ENCODE measurements around the gene LYSET.
A peak's percentile ranks its signal among the peaks of the same experiment; 100 is the strongest.
"Not testable (repeated sequence)": the region's sequence is repeated elsewhere in the genome, so short reads cannot be mapped to it uniquely, and the experiment has no call there.

Gene LYSET

GRCh38 chr14:93184391-93185348, at the start of gene LYSET, which contains the start of gene MOAP1:
LYSET (plus strand) TSS chr14:93185317; CDS start chr14:93185406, 89 bp downstream.
MOAP1 (minus strand) TSS chr14:93184897; CDS start chr14:93184242, 655 bp downstream.
- DNase-seq, result peak; percentile 79

DNA sequence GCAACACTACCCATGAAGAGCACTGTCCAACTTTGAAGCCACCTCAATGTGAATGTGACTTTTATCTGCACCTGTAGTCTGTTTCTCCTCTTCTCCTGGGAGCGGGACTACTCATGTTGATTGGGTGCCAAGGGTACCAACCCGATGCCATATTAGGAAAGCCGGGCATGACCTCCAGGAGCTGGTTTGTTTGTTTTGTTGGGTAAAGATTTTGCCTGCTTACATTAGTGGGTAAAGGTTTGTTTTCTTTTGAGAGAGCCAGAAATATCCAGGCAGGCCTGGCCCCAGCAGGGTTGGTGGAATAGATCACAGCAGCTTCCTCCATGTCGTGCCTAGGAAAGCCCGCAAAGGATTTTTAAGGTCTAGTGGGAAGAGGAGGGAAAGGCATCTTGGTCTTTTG, 49.7 kb upstream of the LYSET start:
- no peak for DNase-seq

DNA sequence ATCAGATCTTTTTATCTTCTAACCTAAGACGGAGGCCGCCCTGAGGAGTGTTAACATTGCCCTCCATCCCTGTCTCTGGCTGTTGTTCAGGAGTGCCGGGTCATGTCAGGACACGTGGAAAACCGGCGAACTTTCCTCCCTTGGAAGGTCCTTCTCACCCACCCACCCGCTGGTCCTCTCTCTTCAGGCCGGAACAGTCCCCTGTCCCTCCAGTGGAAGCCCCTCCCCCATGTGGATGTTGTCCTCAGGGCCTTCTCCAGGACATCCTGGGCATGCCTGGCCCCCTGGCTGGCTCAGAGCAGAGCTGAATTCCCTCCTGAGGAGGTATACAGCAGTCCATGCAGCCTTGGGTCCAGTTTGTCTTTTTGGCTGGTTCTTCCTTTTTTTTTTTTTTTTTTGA, 49.1 kb upstream of the LYSET start:
- no peak for DNase-seq

DNA sequence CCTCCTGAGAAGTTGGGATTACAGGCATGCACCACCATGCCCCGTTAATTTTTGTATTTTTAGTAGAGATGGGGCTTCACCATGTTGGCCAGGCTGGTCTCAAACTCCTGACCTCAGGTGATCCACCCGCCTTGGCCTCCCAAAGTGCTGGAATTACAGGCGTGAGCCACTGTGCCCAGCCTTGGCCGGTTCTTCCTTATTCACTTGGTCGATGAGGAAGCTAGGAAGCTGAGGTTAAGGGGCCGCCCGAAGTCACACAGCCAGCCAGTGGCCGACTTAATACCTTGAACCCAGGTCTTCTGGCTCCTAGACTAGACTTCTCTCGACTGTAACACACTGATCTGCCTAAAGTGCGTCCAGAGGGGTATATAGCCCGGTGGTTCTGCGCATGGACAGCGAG, 48.6 kb upstream of the LYSET start:
- not testable (repeated sequence) for DNase-seq

DNA sequence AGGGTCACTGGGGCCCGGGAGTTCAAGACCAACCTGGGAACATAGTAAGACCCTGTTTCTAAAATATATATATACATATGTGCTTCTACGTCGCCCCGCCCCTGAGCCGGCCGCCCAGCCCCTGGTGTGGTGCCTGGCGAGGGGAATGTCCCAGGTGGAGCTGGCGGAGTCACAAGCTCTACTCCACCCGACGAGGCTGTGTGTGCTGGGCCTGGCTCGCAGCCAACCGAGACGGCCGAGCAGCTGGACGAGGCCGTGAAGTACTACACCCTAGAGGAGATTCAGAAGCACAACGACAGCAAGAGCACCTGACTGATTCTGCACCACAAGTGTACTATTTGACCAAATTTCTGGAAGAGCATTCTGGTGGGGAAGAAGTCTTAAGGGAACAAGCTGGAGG, 47.3 kb upstream of the LYSET start:
- no peak for DNase-seq

GRCh38 chr14:93142854-93143652, 42.1 kb upstream of the LYSET start:
- no peak for DNase-seq

GRCh38 chr14:93146119-93146518, 39.0 kb upstream of the LYSET start:
- DNase-seq, result no peak

GRCh38 chr14:93148979-93149378, 36.1 kb upstream of the LYSET start:
- DNase-seq, result no peak

DNA sequence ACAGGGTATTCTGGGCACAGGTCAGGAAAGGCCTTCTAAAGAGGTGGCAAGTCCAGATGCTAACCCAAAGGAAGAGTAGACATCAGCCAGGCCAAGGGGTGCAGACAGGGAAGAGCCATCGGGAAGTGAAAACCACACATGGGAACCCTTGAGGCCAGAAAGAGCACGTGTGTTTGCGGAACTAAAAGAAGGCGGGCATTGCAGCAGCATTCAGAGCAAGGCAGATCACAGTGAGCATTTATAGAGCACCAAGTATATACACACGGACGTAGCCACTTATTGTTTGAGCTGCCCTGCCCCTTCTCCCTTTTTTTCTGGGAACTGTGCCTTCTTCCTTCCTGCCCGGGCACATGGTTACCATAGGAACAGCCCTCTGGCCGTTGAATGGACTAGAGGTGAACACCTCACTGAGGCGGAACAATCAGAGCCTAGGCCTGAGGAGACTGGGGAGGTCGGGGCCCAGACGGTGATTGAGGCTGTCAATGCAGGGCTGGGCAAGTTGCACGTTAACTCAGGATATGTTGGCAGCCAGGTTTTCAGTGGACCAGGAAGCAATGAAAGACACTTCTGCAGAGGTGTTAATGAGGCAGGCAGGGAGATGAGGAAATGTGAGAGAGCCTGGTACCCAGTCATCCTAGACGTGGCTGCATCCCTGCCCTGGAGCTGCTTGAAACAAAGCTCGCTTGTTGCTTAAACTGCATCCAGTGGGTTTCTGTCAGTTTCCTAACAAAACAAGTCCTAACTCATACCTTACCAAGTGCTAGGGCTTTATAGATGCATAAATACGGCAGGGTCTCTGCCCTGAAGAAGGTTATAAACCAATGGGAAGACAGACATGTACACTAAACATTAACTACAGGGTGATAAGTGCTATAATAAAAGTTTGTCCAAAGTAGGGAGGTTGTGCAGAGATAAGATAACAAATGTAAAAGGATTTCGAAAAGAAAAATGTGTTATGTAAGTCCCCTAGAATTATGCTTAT, 34.6 kb upstream of the LYSET start:
- peak; percentile 6 for DNase-seq

- no peak for DNase-seq
Observed at GRCh38 chr14:93153121-93153520, 32.0 kb upstream of the LYSET start.

GRCh38 chr14:93155667-93156066, 29.4 kb upstream of the LYSET start:
- DNase-seq, result no peak

- no peak for DNase-seq
Observed at GRCh38 chr14:93156693-93157369, 28.3 kb upstream of the LYSET start.

DNA sequence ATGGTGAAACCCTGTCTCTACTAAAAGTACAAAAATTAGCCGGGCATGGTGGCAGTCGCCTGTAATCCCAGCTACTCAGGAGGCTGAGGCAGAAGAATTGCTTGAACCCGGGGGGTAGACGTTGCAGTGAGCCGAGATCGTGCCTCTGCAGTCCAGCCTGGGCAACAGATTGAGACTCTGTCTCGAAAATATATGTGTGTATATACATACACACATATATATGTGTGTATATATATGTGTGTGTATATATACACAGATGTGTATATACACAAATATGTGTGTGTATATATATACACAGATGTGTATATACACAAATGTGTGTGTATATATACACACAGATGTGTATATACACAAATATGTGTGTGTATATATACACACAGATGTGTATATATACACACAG, 26.8 kb upstream of the LYSET start:
- not testable (repeated sequence) for DNase-seq

GRCh38 chr14:93159625-93160352, 25.3 kb upstream of the LYSET start:
- DNase-seq, result not testable (repeated sequence)

- peak; percentile 45 for DNase-seq
Observed at GRCh38 chr14:93160353-93160801, 24.7 kb upstream of the LYSET start.

DNA sequence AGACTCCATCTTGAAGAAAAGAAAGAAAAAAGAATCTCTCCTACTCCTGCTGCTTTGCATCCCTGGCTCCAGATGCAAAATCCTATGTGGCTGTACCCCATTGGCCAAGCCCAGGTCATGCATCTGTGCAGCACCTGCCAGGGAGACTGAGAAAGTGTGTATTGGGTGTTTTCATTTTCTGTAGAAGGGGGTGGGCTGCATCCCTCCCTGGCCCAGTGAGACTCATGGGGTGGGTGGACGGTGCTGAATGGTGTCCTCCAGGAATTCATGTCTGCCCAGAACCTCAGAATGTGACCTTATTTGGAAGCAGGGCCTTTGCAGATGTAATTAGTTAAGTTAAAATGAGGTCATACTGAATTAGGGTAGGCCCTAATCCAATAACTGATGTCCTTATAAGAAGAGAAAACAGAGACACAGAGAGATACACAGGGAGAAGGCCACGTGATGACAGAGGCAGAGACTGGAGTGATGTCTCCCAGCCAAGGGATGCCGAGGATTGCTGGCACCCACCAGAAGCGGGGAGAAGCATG, 23.6 kb upstream of the LYSET start:
- DNase-seq, result no peak

GRCh38 chr14:93163564-93163963, 21.6 kb upstream of the LYSET start:
- DNase-seq, result peak; percentile 77

DNA sequence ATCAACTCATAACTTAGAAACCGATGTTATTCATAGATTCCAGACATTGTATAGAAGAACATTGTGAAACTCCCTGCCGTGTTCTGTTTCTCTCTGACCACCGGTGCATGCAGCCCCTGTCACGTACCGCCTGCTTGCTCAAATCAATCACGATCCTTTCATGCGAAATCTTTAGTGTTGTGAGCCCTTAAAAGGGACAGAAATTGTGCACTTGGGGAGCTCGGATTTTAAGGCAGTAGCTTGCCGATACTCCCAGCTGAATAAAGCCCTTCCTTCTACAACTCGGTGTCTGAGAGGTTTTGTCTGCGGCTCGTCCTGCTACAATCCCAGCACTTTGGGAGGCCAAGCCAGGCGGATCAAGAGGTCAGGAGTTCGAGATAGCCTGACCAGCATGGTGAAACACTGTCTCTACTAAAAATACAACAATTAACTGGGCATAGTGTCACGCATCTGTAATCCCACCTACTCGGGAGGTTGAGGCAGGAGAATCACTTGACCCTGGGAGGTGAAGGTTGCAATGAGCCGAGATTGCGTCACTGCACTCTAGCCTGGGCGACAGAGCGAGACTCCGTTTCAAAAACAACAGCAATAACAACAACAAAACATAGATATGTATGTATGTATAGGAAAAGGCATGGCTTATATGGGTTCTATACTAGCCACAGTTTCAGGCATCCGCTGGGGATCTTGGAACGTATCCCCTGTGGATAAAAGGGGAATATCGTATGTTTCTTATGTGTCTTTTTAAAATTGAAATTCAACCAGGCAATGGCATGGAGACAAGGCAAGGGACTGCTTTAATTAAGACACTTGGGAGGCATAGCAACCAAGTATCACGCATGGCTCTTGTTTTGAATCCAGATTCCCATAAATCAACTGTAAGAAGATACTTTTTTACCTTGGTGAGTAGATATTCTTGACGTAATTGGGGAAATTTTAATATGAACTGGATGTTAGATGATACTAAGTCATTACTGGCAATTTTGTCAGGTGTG, 19.5 kb upstream of the LYSET start:
- not testable (repeated sequence) for DNase-seq

DNA sequence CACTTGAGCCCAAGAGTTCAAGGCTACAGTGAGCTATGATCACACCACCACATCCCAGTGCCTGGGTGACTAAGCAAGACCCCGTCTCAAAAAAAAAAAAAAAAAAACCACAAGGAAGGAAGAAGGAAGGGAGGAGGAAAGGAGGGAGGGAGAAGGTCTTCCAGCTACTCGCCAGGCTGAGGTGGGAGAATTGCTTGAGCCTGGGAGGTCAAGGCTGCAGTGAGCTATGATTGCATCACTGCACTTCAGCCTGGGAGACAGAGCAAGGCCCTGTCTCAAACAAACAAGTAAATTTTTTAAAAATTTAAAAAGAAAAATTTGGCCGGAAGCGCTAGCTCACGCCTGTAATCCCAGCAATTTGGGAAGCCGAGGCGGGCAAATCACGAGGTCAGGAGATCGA, 16.5 kb upstream of the LYSET start:
- not testable (repeated sequence) for DNase-seq

Measured in OCI-M1 (cell line).